H1 (cell line): Measurements from ENCODE around the gene GON4L. TPM values are rescaled to one million over a fixed set of nuclear protein-coding genes. Genes with fewer than 3 reads are reported as not detected.

Experiments
- CTCF ChIA-PET: fragments of 300-600 bp; sonication (Branson Sonifier 250); formaldehyde crosslinking; loops from one replicate; lab custom pipeline; 2021; ENCODE audit not compliant: partially characterized antibody; lab: Charles Lee
- POLR2A ChIA-PET: fragments of 300-600 bp; sonication (Branson Sonifier 250); formaldehyde crosslinking; loops from one replicate; lab custom pipeline; 2021; ENCODE audit warnings: inconsistent platforms; ENCODE audit not compliant: partially characterized antibody; lab: Charles Lee
- DNase-seq, 2 experiments: peaks; one replicate each; pipeline versions ENCODE4 v3.0.0 to v3.0.0-alpha.2; 2010 to 2022; ENCODE audit warnings: low spot score in 2 of 2, low read depth in 1 of 2, mixed read lengths in 1 of 2
- FAIRE-seq: peaks from 2 replicates; lab custom pipeline; 2011; peaks lifted over from hg19 to GRCh38; lab: Jason Lieb, UNC
- H2AFZ ChIP-seq: 2 replicates; pipeline ENCODE4 v1.8.1; 2012; ENCODE audit warnings: low read length, inconsistent platforms
- H2AK5ac ChIP-seq: 2 replicates; pipeline ENCODE4 v1.6.1; 2013; ENCODE audit warnings: low read depth, low read length
- H2BK120ac ChIP-seq: replicated peaks from 2 replicates; pipeline ENCODE3; 2013; ENCODE audit warnings: low read depth, low read length, inconsistent platforms
- H2BK12ac ChIP-seq: 2 replicates; pipeline ENCODE4 v1.6.1; 2013; ENCODE audit warnings: low read depth, low read length
- H2BK15ac ChIP-seq: 2 replicates; pipeline ENCODE4 v1.6.1; 2013; ENCODE audit warnings: low read length
- H2BK20ac ChIP-seq: 2 replicates; pipeline ENCODE4 v1.6.1; 2013; ENCODE audit warnings: low read length
- H2BK5ac ChIP-seq: 2 replicates; pipeline ENCODE4 v1.6.1; 2013; ENCODE audit warnings: low read depth, low read length
- H3K14ac ChIP-seq: 2 replicates; pipeline ENCODE4 v1.6.1; 2013; ENCODE audit warnings: inconsistent platforms; ENCODE audit not compliant: insufficient read length
- H3K18ac ChIP-seq: 2 replicates; pipeline ENCODE4 v1.6.1; 2013; ENCODE audit warnings: low read length; ENCODE audit errors: extremely low read depth
- H3K23ac ChIP-seq: 2 replicates; pipeline ENCODE4 v1.6.1; 2013; ENCODE audit warnings: inconsistent platforms; ENCODE audit not compliant: insufficient read length
- H3K23me2 ChIP-seq: 2 replicates; pipeline ENCODE4 v1.6.1; 2013; ENCODE audit warnings: low read depth, low read length
- H3K27ac ChIP-seq: 2 replicates; pipeline ENCODE4 v1.6.1; 2011; ENCODE audit warnings: low read depth, low read length, inconsistent platforms
- H3K27me3 ChIP-seq, 4 experiments: replicated peaks in 1 of 4; 1 replicate in 1 of 4; 2 replicates in 3 of 4; pipeline versions ENCODE4 v1.6.1 to v1.8.1; 2011 to 2013; ENCODE audit warnings: low read length in 3 of 4, mild to moderate bottlenecking in 3 of 4, inconsistent platforms in 2 of 4, mixed read lengths in 2 of 4, moderate library complexity in 1 of 4; ENCODE audit not compliant: control insufficient read depth in 3 of 4, insufficient read depth in 3 of 4; ENCODE audit errors: extremely low read depth in 1 of 4
- H3K36me3 ChIP-seq, 4 experiments: 2 replicates each; pipeline versions ENCODE4 v1.6.1 to v1.8.1; 2011 to 2013; ENCODE audit warnings: mild to moderate bottlenecking in 4 of 4, low read length in 3 of 4, moderate library complexity in 2 of 4, control low read depth in 1 of 4, inconsistent platforms in 1 of 4; ENCODE audit not compliant: insufficient read depth in 4 of 4, control insufficient read depth in 2 of 4
- H3K4ac ChIP-seq: replicated peaks from 2 replicates; pipeline ENCODE3; 2013; ENCODE audit warnings: low read length, low read depth, mixed read lengths, inconsistent platforms; ENCODE audit not compliant: insufficient read length
- H3K4me1 ChIP-seq, 4 experiments: replicated peaks in 1 of 4; 1 replicate in 1 of 4; 2 replicates in 3 of 4; pipeline versions ENCODE4 v1.6.1 to v1.8.1; 2011 to 2013; ENCODE audit warnings: low read length in 3 of 4, inconsistent platforms in 2 of 4, mixed read lengths in 1 of 4; ENCODE audit not compliant: insufficient read depth in 4 of 4, control insufficient read depth in 3 of 4
- H3K4me2 ChIP-seq, 2 experiments: 2 replicates each; pipeline versions ENCODE4 v1.6.1 to v1.8.1; 2011 to 2013; ENCODE audit warnings: low read depth in 2 of 2, low read length in 2 of 2, control low read depth in 1 of 2, inconsistent platforms in 1 of 2, mild to moderate bottlenecking in 1 of 2; ENCODE audit not compliant: insufficient read depth in 1 of 2
- H3K4me3 ChIP-seq, 4 experiments: fragments of 200-600, 300-600 bp in 1 of 4; sonication (generic), shearing (Covaris generic), sonication (Bioruptor Twin) in 1 of 4; 2 replicates each; pipeline versions ENCODE4 v1.5.1 to v1.8.1; 2011 to 2016; ENCODE audit warnings: low read length in 4 of 4, low read depth in 3 of 4, control low read depth in 2 of 4, inconsistent platforms in 2 of 4, mild to moderate bottlenecking in 2 of 4, mixed read lengths in 1 of 4, moderate library complexity in 1 of 4; ENCODE audit not compliant: insufficient read depth in 2 of 4; ENCODE audit errors: extremely low read depth in 1 of 4
- H3K56ac ChIP-seq: replicated peaks from 2 replicates; pipeline ENCODE3; 2013; ENCODE audit warnings: low read depth, mild to moderate bottlenecking, mixed read lengths, low read length, inconsistent platforms; ENCODE audit not compliant: insufficient read length
- H3K79me1 ChIP-seq: 2 replicates; pipeline ENCODE4 v1.6.1; 2013; ENCODE audit warnings: low read depth, low read length, control low read depth
- H3K79me2 ChIP-seq, 2 experiments: 2 replicates each; pipeline versions ENCODE4 v1.6.1 to v1.8.1; 2012 to 2013; ENCODE audit warnings: low read length in 2 of 2, mild to moderate bottlenecking in 2 of 2, inconsistent platforms in 1 of 2; ENCODE audit not compliant: insufficient read depth in 2 of 2, control insufficient read depth in 1 of 2
- H3K9ac ChIP-seq, 4 experiments: replicated peaks in 1 of 4; 1 replicate in 1 of 4; 2 replicates in 3 of 4; pipeline versions ENCODE4 v1.6.1 to v1.8.1; 2011 to 2013; ENCODE audit warnings: low read depth in 3 of 4, low read length in 3 of 4, control low read depth in 2 of 4, mild to moderate bottlenecking in 2 of 4, moderate library complexity in 2 of 4, inconsistent platforms in 1 of 4; ENCODE audit errors: extremely low read depth in 1 of 4
- H3K9me3 ChIP-seq, 2 experiments: 2 replicates each; pipeline versions ENCODE4 v1.6.1 to v1.8.1; 2012 to 2013; ENCODE audit warnings: mild to moderate bottlenecking in 2 of 2, moderate library complexity in 2 of 2, control low read depth in 1 of 2, inconsistent platforms in 1 of 2, low read depth in 1 of 2, low read length in 1 of 2, mixed read lengths in 1 of 2; ENCODE audit not compliant: insufficient read depth in 2 of 2
- H4K20me1 ChIP-seq, 2 experiments: replicated peaks in 1 of 2; 2 replicates each; pipeline versions ENCODE3 to v1.8.1; 2011 to 2013; ENCODE audit warnings: inconsistent platforms in 2 of 2, low read length in 2 of 2, mild to moderate bottlenecking in 1 of 2; ENCODE audit not compliant: insufficient read depth in 2 of 2, control insufficient read depth in 1 of 2
- H4K5ac ChIP-seq: 2 replicates; pipeline ENCODE4 v1.6.1; 2013; ENCODE audit warnings: low read length, low read depth, mixed read lengths, inconsistent platforms; ENCODE audit not compliant: insufficient read length
- H4K8ac ChIP-seq: 2 replicates; pipeline ENCODE4 v1.8.0; 2013; ENCODE audit warnings: mild to moderate bottlenecking, moderate library complexity, low read length, inconsistent platforms; ENCODE audit not compliant: insufficient read depth; ENCODE audit errors: extremely low read depth
- H4K91ac ChIP-seq: replicated peaks from 2 replicates; pipeline ENCODE3; 2013; ENCODE audit warnings: low read length, mixed read lengths, inconsistent platforms; ENCODE audit not compliant: insufficient read length
- BCL11A ChIP-seq, 2 experiments: IDR thresholded peaks; one replicate each; pipeline ENCODE4 v1.6.1; 2011; ENCODE audit warnings: low read depth in 2 of 2, low read length in 2 of 2, mild to moderate bottlenecking in 2 of 2
- FOSL1 ChIP-seq: IDR thresholded peaks from 2 replicates; pipeline ENCODE4 v1.6.1; 2011; ENCODE audit warnings: mild to moderate bottlenecking, low read depth, low read length, moderate library complexity; ENCODE audit not compliant: insufficient read depth
- GABPA ChIP-seq: IDR thresholded peaks from 2 replicates; pipeline ENCODE4 v1.6.1; 2011; ENCODE audit warnings: mild to moderate bottlenecking, low read length, moderate library complexity, borderline replicate concordance; ENCODE audit not compliant: insufficient read depth
- GTF2F1 ChIP-seq: IDR thresholded peaks from 2 replicates; pipeline ENCODE4 v1.6.1; 2012; ENCODE audit warnings: low read depth, low read length, improper control_type of control experiment, borderline replicate concordance
- HDAC6 ChIP-seq: IDR thresholded peaks from one replicate; pipeline ENCODE4 v1.7.1; 2012; ENCODE audit warnings: low read depth, mild to moderate bottlenecking, inconsistent platforms, low read length, moderate library complexity
- RFX5 ChIP-seq: IDR thresholded peaks from 2 replicates; pipeline ENCODE4 v1.6.1; 2011; ENCODE audit warnings: low read depth, low read length, improper control_type of control experiment, borderline replicate concordance
- TBP ChIP-seq: IDR thresholded peaks from 2 replicates; pipeline ENCODE4 v1.6.1; 2011; ENCODE audit warnings: low read depth, low read length, improper control_type of control experiment
- TEAD4 ChIP-seq: IDR thresholded peaks from 2 replicates; pipeline ENCODE4 v1.6.1; 2012; ENCODE audit warnings: low read depth, low read length, inconsistent platforms, mixed read lengths
- WGBS, 2 experiments: shearing (Covaris generic) in 1 of 2; methylation state at CpG; one replicate each; pipeline versions ENCODE4 v1.1.6 to v1.1.7; 2013 to 2015; ENCODE audit warnings: low lambda C conversion rate in 2 of 2, mixed read lengths in 2 of 2, inconsistent platforms in 1 of 2, low coverage in 1 of 2, missing lambda C conversion rate in 1 of 2; ENCODE audit not compliant: insufficient replicate concordance in 2 of 2, insufficient coverage in 1 of 2, insufficient read length in 1 of 2; ENCODE audit errors: extremely low coverage in 1 of 2, missing lambda C conversion rate in 1 of 2; 5-methylcytosine and 5-hydroxymethylcytosine counted together
- polyA plus RNA-seq, 7 experiments: library from polyadenylated mRNA; depleted of rRNA in 3 of 7; stranded (reverse) in 5 of 7; unstranded in 2 of 7; fragments of >200 nt in 5 of 7; fragments of 200-250 nt in 2 of 7; gene quantifications; 1 replicate in 5 of 7; 2 replicates in 1 of 7; 4 replicates in 1 of 7; pipeline versions ENCODE4 v1.2.1 to v1.2.3, GENCODE V29; 2011 to 2013; ENCODE audit warnings: missing spikeins in 2 of 7, mixed read lengths in 2 of 7
- total RNA-seq: library from RNA; stranded (reverse); fragmentation: NEBNext Ultra II Directional; extraction: Animal tissue kit (Norgen Biotek cat#: 25700); gene quantifications from 2 replicates; pipeline ENCODE4 v1.2.1, GENCODE V29; 2021
- TF ChIP-seq, protein P1 (sequence below): IDR thresholded peaks from 2 replicates; pipeline ENCODE4 v1.6.1; 2011; ENCODE audit warnings: low read length, improper control_type of control experiment
- TF ChIP-seq, protein P2 (sequence below): IDR thresholded peaks from 2 replicates; pipeline ENCODE4 v1.6.1; 2012; ENCODE audit warnings: inconsistent platforms
- TF ChIP-seq, protein P3 (sequence below): IDR thresholded peaks from 2 replicates; pipeline ENCODE4 v1.6.1; 2011; ENCODE audit warnings: low read depth, mild to moderate bottlenecking, low read length; ENCODE audit not compliant: insufficient read depth

Gene GON4L
- total and polyA plus RNA-seq, 2 of the 8 experiments (the other 6 are each of a cell fraction or from before 2014, with no cell fraction given) = 26.2 to 52.1 TPM

DNA sequence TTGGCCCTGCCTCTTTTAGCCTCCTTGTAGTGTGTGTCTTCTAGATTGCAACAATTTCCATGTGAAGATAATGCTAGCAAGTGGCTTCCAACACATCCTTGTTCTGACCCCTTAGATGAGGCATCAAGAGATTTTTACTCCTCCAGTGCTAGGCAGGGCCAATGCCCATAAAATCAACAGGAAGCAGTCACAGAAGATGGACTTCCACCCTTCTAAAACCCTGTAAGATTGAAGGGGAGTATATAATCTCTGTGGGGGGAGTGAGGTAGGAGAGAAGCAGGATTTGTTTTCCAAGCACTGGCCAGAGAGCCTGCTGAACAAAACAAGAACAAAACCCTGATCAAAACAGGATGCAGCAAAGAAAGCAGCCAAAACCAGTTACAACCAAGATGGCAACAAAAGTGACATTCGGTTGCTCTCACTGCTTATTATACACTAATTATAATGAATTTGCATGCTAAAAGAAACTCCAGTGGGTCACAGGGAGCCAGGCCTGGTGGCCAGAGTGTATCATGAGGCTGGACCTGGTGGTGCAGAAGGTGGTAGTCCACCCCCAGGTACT, 12.1 kb downstream of the GON4L start:
- no peak overlapping the region for H3K23ac ChIP-seq
- H3K27ac ChIP-seq = no peak overlapping the region
- POLR2A ChIA-PET = no interaction called here
- peaks cover 7 to 86% of the 10 kb centered on the region in 2 experiments; a peak in 3 of 4 replicates for H3K79me2 ChIP-seq
- no peak overlapping the region for H3K4ac ChIP-seq
- H3K9ac ChIP-seq = no peak overlapping the region
- H3K4me1 ChIP-seq = no peaks in the 10 kb centered on the region
- no peak overlapping the region for H3K4me2 ChIP-seq
- FAIRE-seq (no peak), DNase-seq (no peak)
- CTCF ChIA-PET = interaction anchor here (0.8 kb wide), 1 partner anchor 64 kb away, joined by 3 read pairs; no protein-coding TSS in a partner anchor
- H3K56ac ChIP-seq = no peak overlapping the region
- H2BK120ac ChIP-seq = no peak overlapping the region
- no peak overlapping the region for H4K5ac ChIP-seq
- 81% methylated on average over 1 of the region's 1 CpG; no CpG with 5 or more reads in 1 of the 2 experiments for WGBS, 2 experiments
- no peaks in the 10 kb centered on the region for H3K9me3 ChIP-seq
- H3K23me2 ChIP-seq = no peaks in the 10 kb centered on the region
- no peak overlapping the region for H2BK5ac ChIP-seq
- no peak overlapping the region for H2AK5ac ChIP-seq
- no peak overlapping the region for H3K18ac ChIP-seq
- no peak overlapping the region for H4K8ac ChIP-seq
- no peak overlapping the region for H4K91ac ChIP-seq
- H3K14ac ChIP-seq = no peak overlapping the region
- no peak overlapping the region for H3K4me3 ChIP-seq
- no peak overlapping the region for H2BK15ac ChIP-seq
- H2AFZ ChIP-seq = no peak overlapping the region
- H3K79me1 ChIP-seq = peaks cover 6% of the 10 kb centered on the region; the same call in 1 of the 2 replicates
- H3K36me3 ChIP-seq = peaks cover 0 to 21% (median 10%) of the 10 kb centered on the region in 4 experiments; a peak in 5 of 8 replicates
- peaks cover 0 to 12% of the 10 kb centered on the region in 2 experiments for H4K20me1 ChIP-seq
- H2BK12ac ChIP-seq = no peak overlapping the region
- no peaks in the 10 kb centered on the region for H3K27me3 ChIP-seq
- H2BK20ac ChIP-seq = no peak overlapping the region
- TF ChIP-seq, protein P1, sequence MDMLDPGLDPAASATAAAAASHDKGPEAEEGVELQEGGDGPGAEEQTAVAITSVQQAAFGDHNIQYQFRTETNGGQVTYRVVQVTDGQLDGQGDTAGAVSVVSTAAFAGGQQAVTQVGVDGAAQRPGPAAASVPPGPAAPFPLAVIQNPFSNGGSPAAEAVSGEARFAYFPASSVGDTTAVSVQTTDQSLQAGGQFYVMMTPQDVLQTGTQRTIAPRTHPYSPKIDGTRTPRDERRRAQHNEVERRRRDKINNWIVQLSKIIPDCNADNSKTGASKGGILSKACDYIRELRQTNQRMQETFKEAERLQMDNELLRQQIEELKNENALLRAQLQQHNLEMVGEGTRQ = no peak
- no peak for TF ChIP-seq FOSL1
- TF ChIP-seq RFX5 = no peak
- TF ChIP-seq, protein P2, sequence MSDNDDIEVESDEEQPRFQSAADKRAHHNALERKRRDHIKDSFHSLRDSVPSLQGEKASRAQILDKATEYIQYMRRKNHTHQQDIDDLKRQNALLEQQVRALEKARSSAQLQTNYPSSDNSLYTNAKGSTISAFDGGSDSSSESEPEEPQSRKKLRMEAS = no peak
- no peak for TF ChIP-seq TEAD4
- TF ChIP-seq GTF2F1 = no peak
- no peak for TF ChIP-seq HDAC6
- TF ChIP-seq GABPA = no peak
- TF ChIP-seq, protein P3, sequence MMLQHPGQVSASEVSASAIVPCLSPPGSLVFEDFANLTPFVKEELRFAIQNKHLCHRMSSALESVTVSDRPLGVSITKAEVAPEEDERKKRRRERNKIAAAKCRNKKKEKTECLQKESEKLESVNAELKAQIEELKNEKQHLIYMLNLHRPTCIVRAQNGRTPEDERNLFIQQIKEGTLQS = no peak
- no peak for TF ChIP-seq BCL11A (IDR thresholded peaks at IDR 0.05; ENCODE audit: low read depth in 2 of 2, low read length in 2 of 2)
- TF ChIP-seq TBP = no peak
